GM19043 (cell line): ENCODE results near the gene IL1B.
"Not testable (repeated sequence)": the region's sequence is repeated elsewhere in the genome, so short reads cannot be mapped to it uniquely, and the experiment has no call there.

Source experiments
- ATAC-seq: cut with Tn5 transposase; IDR thresholded peaks from one replicate; pipeline ENCODE4 v1.9.1; 2021; ENCODE audit warnings: low read depth; ENCODE audit not compliant: unreplicated experiment

The IL1B gene

GRCh38 chr2:112859406-112860183, 23.0 kb upstream of the IL1B start:
- ATAC-seq: not testable (repeated sequence)

- no peak for ATAC-seq
Measured at GRCh38 chr2:112850588-112850987, 14.0 kb upstream of the IL1B start.

DNA sequence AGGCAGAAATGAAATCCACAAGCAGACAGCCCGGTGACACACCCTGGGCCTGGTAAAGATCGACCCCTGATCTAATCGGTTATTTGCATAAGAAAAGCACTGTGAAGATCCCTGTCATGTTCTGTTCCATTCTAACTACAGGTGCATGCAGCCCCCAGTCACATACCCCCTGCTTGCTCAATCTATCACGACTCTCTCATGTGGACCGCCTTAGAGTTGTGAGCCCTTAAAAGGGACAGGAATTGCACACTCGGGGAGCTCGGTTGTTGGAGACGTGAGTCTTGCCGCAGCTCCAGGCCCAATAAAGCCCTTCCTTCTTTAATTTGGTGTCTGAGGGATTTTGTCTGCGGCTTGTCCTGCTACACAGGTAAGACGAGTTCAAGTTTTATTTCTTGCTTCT, 13.4 kb upstream of the IL1B start:
- no peak for ATAC-seq

DNA sequence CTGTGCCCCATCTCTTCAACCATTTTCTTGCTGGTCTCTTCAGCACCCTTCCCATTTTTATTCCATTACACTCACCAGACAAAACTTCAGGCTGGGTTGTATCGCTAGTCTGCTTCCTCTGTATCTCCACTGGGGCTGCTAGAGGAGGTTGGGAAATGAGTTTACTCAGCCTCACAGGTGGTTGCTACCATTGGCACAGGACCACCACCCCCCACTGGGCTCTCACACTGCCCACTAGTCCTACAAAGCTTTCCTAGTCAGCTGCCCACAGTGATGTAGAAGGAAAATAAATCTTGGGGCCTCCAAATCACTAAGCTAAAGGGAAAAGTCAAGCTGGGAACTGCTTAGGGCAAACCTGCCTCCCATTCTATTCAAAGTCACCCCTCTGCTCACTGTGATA, 12.3 kb upstream of the IL1B start:
- ATAC-seq: no peak

- no peak for ATAC-seq
Measured at GRCh38 chr2:112846031-112846430, 9.5 kb upstream of the IL1B start.

GRCh38 chr2:112843836-112844235, 7.3 kb upstream of the IL1B start:
- ATAC-seq: no peak

GRCh38 chr2:112843288-112843687, 6.7 kb upstream of the IL1B start:
- ATAC-seq: no peak

DNA sequence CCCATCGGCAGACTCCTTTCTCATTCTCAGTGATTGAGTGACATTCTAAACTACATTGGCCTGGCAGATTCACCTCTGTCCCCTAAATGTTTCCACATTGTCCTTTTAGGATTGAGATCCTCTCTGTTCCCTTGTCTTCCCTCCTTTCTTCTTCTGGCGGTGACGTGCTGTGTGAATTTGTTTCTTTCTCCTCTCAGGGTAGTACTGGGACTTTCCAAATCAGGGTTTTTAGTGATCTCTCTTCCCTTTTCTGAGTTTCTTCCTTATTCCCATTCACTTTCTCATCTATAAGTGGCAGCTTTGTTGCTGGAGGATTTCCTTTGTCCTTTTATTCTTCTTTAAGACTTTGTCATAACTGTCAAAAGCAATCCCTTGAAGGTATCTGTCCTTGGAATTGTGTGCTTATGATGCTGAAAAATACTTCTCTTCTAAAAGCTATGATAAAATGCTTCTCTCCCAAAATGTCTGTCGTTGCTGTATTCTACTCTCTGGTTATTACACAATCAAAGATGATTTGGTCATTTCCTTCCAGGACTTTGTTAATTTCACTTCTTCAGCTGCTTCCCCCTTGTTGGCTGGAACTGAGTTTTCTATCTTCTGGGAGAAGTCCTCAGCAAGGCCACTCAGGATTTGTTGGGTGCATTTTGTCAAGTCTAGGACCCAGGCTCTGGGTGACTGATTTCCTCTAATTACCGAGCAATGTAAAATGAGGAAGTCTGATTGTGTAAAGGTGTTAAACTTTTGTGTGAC, 4.9 kb upstream of the IL1B start:
- no peak for ATAC-seq

DNA sequence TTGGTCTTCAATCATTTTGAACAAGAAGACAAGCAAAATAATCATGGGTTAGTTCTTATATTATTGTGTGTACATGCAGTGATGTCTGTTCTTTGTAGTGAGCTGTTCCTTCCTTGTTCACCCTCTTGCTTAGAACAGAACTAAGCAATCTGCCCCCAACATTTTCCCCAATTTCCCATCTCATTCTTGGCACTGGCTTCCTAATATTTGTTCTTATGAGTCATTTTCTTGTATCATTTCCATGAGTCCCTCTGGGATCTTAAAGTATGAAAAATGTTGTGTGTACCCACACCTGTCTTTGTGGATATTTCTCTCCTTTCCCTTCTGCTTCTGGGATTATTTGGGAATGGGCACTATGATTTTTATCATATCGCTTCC, 3.5 kb upstream of the IL1B start:
- ATAC-seq: no peak

DNA sequence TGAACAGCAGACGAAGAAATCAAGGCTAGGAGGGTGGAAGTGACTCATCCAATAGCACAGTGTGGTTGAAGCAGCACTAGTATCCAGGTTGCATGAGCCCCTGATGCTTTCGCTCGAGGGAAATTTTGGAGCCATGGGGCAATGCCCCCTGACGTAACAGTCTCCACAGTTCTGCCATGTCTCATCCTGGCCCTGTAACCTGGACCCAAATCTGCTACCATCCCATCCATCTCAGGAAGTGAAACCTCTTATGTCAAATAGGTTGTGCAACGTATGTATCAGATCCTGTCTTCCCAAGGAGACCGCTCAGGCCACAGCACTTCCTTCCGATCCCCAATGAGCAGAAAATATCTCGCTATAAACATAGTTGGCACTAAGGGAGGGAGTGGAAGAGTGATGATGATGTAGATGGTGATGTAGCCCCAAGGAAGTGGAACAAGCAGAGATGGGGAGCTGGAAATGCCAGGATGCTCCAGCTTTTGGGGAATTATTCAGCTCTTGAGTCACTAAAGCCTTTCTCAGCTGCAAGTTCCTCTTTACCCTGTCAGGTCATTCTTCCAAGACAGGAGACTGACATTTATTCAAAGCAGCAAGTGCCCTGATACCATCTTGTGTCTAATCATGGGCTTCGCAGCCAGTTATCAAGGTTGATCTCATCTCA, 3.0 kb upstream of the IL1B start:
- no peak for ATAC-seq

DNA sequence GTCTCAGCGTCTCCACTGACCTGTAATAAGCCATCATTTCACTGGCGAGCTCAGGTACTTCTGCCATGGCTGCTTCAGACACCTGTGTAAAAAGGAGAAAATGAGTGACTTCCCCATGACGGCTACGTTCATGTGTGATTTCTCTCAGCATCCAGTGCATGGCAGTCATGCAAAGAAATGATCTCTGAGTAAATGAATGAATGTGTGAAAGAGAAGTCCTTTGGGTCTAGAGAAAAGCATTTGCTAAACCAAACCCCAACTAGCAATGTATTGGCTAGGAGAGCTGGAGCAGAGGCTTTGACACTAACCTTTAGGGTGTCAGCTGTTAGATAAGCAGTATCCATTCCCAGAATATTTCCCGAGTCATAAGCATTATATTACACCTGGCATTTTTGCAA, 417 bp downstream of the IL1B start:
- no peak for ATAC-seq

DNA sequence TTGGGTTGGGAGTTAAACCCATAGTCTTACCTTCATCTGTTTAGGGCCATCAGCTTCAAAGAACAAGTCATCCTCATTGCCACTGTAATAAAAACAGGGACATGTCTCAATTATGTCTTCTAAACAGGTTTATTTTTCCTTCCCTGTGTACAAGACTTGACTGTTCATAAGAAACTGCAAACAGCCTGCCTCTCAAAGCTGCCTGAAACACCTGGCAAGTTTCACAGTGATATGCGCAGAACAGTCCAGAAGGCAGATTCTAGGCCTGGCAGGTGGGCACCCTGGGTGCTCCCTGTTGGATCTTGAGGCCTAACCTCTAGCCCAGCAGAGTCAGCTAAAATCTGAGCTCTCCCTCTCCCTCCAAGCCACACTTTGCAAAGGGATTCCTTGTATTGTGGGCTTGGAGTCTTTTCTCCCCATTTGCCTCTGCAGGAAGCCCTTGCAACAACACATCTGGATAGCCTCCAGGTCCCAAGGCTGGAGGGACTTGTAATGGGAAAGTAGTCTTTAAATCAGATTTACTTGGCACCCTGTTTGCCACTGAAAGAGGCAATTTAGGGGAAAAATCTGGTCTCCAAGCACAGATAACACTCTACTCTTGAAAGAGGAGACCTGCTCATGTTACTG, 930 bp downstream of the IL1B start:
- ATAC-seq: no peak

DNA sequence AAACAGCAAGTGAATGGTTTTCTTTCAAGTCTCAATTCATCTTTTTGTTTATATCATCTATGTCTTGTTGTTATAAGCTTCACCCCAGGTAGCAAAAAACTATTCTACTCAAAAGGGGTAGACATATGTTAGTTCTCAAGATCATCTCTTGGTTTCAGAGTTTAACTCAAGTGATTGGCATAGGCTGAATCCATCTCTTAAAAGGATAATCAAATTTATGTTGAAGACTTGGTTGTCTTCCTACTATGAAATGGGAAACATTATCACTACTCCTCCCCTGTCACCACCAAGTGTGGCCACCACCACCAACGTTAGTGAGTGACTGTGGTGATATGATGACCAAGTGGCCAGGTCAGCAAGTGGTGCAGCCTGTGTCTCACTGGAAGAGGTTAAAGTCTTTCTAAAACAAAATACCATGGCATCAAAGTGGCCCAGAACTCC, 1.5 kb downstream of the IL1B start:
- no peak for ATAC-seq

DNA sequence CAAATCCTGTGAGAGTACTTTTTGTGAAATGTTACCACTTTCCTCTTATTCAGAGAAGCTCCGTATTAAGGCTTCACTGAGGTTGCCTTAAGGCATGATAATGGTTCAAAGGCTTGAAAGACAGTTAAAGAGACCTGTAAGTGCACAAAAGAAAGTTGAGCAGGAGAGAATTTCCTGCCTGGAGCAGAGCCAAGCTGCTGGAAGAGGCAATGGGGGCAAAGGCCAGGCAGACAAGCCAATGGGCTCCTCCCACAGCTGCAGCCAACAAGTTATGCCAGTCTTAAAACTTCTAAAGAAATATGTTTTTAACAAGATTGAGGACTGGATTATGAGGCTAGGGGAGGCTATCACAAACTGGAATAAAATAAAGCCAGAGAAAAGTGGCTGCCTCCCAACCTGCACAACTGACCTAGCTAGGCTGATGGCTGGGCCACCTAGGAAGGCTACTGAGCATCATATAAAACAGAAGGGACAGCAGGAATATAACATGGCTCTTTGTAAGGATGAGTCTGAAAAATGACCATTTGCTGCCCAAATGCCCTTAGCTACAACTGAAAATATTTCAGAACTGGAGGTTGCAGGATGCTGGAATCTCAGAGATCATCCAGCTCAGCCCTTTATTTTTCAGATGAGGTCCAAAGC, 2.1 kb downstream of the IL1B start:
- no peak for ATAC-seq

GRCh38 chr2:112833976-112834375, 2.6 kb downstream of the IL1B start:
- ATAC-seq: no peak

DNA sequence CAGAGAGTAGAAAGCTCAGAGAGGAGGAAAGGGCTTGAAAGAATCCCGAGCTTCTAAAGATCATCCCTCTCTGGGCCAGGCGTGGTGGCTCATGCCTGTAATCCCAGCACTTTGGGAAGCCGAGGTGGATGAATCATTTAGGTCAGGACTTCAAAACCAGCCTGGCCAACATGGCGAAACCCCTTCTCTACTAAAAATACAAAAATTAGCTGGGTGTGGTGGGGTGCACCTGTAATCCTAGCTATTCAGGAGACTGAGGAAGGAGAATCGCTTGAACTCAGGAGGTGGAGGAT, 3.0 kb downstream of the IL1B start:
- not testable (repeated sequence) for ATAC-seq

- ATAC-seq: no peak
Measured at GRCh38 chr2:112832841-112833638, 3.5 kb downstream of the IL1B start.

GRCh38 chr2:112831946-112832840, 4.4 kb downstream of the IL1B start:
- ATAC-seq: no peak

- ATAC-seq: no peak
Measured at GRCh38 chr2:112831513-112831845, 5.1 kb downstream of the IL1B start.
